GM21717 (cell line): Measurements from ENCODE around the gene PACRG.
"Not testable (repeated sequence)": the region's sequence is repeated elsewhere in the genome, so short reads cannot be mapped to it uniquely, and the experiment has no call there.

Source experiments
- ATAC-seq: cut with Tn5 transposase; IDR thresholded peaks from one replicate; pipeline ENCODE4 v1.9.1; 2021; ENCODE audit warnings: mild to moderate bottlenecking, moderate library complexity; ENCODE audit not compliant: unreplicated experiment

The PACRG gene

GRCh38 chr6:162922563-162923166 is 194.9 kb downstream of the PACRG start:
- no peak for ATAC-seq

- no peak for ATAC-seq
Observed at GRCh38 chr6:162934844-162935243, 207.1 kb downstream of the PACRG start.

GRCh38 chr6:162940426-162940825 is 212.7 kb downstream of the PACRG start:
- no peak for ATAC-seq

- ATAC-seq: no peak
Observed at GRCh38 chr6:162941128-162941527, 213.4 kb downstream of the PACRG start.

- ATAC-seq: no peak
Observed at GRCh38 chr6:162942866-162943265, 215.1 kb downstream of the PACRG start.

GRCh38 chr6:162943369-162943768 is 215.6 kb downstream of the PACRG start:
- no peak for ATAC-seq

GRCh38 chr6:162951164-162951743 is 223.5 kb downstream of the PACRG start:
- no peak for ATAC-seq

GRCh38 chr6:162952423-162952822 is 224.6 kb downstream of the PACRG start:
- ATAC-seq: no peak

- no peak for ATAC-seq
Observed at GRCh38 chr6:162957062-162957461, 229.3 kb downstream of the PACRG start.

- ATAC-seq: no peak
Observed at GRCh38 chr6:162960679-162961457, 233.1 kb downstream of the PACRG start.

GRCh38 chr6:162962093-162962492 is 234.3 kb downstream of the PACRG start:
- ATAC-seq: no peak

- ATAC-seq: no peak
Observed at GRCh38 chr6:162963861-162964260, 236.1 kb downstream of the PACRG start.

GRCh38 chr6:162964488-162965140 is 236.8 kb downstream of the PACRG start:
- ATAC-seq: no peak

- no peak for ATAC-seq
Observed at GRCh38 chr6:162965366-162965765, 237.6 kb downstream of the PACRG start.

GRCh38 chr6:162970246-162970645 is 242.5 kb downstream of the PACRG start:
- no peak for ATAC-seq

- no peak for ATAC-seq
Observed at GRCh38 chr6:162971356-162971755, 243.6 kb downstream of the PACRG start.

GRCh38 chr6:162973151-162973872 is 245.5 kb downstream of the PACRG start:
- no peak for ATAC-seq

- no peak for ATAC-seq
Observed at GRCh38 chr6:162973980-162974379, 246.2 kb downstream of the PACRG start.

GRCh38 chr6:162974685-162975084 is 246.9 kb downstream of the PACRG start:
- no peak for ATAC-seq

GRCh38 chr6:162976141-162976540 is 248.4 kb downstream of the PACRG start:
- no peak for ATAC-seq

- ATAC-seq: not testable (repeated sequence)
Observed at GRCh38 chr6:162983234-162983633, 255.5 kb downstream of the PACRG start.
